ENCODE data around the gene RAD51B. TPM values are rescaled to one million over a fixed set of nuclear protein-coding genes. Genes with fewer than 3 reads are reported as not detected.

The RAD51B gene
- total RNA-seq, 1 donor from 2014 or later, result 16.7 TPM

GRCh38 chr14:68741477-68741791 lies 921.9 kb downstream of the RAD51B start:
- Mint-ChIP-seq H3K27me3 (ENCODE audit: low read depth) (no peaks in the 10 kb centered on the region), H3K36me3 (ENCODE audit: low read depth) (no peaks in the 10 kb centered on the region), H3K4me1 (peaks cover 16% of the 10 kb centered on the region), H3K27ac (ENCODE audit: unreplicated experiment) (no peak overlapping the region), H3K9me3 (peaks cover 6% of the 10 kb centered on the region), H3K4me3 (no peak overlapping the region)
- no peak for TF ChIP-seq CTCF (conservative IDR thresholded peaks at IDR 0.05)
- DNase-seq (ENCODE audit: low read depth, low spot score), result no peak

DNA sequence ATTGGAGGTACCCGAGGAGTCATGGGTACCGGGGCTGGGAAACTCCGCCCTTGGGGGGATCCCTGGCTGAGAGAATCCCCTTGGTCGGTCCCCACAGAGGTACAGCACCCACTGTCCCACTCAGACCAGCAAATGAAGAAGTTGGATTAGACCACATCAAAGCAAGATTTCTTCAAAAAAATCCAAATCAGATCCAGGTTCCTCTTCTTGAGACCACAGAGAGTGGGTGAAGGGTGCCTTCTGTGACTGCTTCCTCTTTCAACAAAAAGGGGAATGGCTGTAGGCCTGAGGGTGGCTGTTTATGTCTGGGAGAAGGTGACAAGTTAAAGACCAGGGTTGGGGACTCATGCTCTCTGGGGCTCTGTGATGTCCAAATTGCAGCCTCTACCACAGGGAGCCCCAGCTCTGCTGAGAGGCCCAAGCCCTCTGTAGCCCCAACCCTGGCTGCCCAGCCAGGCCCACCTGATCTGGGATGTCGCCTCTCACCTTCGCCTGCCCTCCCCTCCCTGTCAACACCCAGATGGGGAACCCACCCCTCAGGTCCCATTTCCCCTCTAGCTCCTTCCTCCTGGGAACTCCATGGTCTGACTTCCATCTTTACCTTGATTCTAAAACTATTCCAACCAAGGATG lies 922.4 kb downstream of the RAD51B start:
- Mint-ChIP-seq H3K27me3 (ENCODE audit: low read depth) (no peaks in the 10 kb centered on the region), H3K36me3 (ENCODE audit: low read depth) (no peaks in the 10 kb centered on the region), H3K9me3 (peaks cover 6% of the 10 kb centered on the region), H3K27ac (ENCODE audit: unreplicated experiment) (no peak overlapping the region), H3K4me3 (no peak overlapping the region), H3K4me1 (peaks cover 10% of the 10 kb centered on the region)
- TF ChIP-seq CTCF (conservative IDR thresholded peaks at IDR 0.05), result no peak
- no peak for DNase-seq (ENCODE audit: low read depth, low spot score)

DNA sequence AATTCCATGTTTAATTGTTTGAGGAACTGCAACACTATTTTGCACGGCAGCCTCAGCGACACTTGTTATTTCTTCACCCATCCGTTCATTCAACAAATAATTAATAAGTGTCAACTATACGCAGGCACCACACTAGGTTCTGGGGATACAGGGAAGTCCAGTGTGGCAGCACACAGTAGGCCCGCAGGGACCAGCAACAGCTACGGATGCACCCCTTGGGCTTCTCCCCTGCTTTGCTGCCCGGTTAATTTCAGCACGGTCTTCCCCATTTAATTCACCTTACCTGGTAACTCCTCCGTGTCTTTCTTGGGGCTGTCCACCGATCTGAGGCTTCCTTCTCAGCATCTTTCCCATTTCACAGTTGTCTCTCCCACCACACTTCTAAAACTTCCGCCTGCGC lies 925.0 kb downstream of the RAD51B start:
- Mint-ChIP-seq H3K36me3 (ENCODE audit: low read depth) (no peaks in the 10 kb centered on the region), H3K4me1 (peaks cover 22% of the 10 kb centered on the region), H3K27me3 (ENCODE audit: low read depth) (no peaks in the 10 kb centered on the region), H3K27ac (ENCODE audit: unreplicated experiment) (no peak overlapping the region), H3K9me3 (peaks cover 6% of the 10 kb centered on the region), H3K4me3 (no peak overlapping the region)
- DNase-seq (ENCODE audit: low read depth, low spot score), result no peak
- no peak for TF ChIP-seq CTCF (conservative IDR thresholded peaks at IDR 0.05)

DNA sequence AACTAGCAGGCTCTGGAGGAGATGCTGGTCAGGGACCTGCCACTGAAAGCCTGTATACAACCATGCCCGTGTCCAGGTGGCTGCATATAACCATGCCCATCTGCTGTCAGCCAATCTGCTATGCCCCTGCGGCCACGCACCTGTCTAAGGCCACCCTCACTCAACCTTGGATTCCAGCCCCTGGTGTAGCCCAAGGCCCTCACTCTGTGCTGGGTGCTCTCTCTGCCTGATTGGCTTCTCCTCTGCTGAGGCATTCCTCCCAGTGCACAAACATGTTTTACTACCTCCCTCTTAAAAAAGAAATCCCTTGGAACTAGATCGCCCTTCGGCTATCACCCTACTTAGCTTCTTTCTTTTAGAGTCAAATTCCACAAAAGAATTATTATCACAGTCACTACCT lies 927.8 kb downstream of the RAD51B start:
- no peaks in the 10 kb centered on the region for H3K9me3 Mint-ChIP-seq
- no peak for DNase-seq (ENCODE audit: low read depth, low spot score)
- no peaks in the 10 kb centered on the region for H3K36me3 Mint-ChIP-seq (ENCODE audit: low read depth)
- TF ChIP-seq CTCF (conservative IDR thresholded peaks at IDR 0.05), result no peak
- no peak overlapping the region for H3K27ac Mint-ChIP-seq (ENCODE audit: unreplicated experiment)
- no peak overlapping the region for H3K4me3 Mint-ChIP-seq
- peaks cover 32% of the 10 kb centered on the region for H3K4me1 Mint-ChIP-seq
- no peaks in the 10 kb centered on the region for H3K27me3 Mint-ChIP-seq (ENCODE audit: low read depth)

- H3K9me3 Mint-ChIP-seq, result no peaks in the 10 kb centered on the region
- no peaks in the 10 kb centered on the region for H3K27me3 Mint-ChIP-seq (ENCODE audit: low read depth)
- H3K4me1 Mint-ChIP-seq, result peaks cover 36% of the 10 kb centered on the region
- no peak for TF ChIP-seq CTCF (conservative IDR thresholded peaks at IDR 0.05)
- H3K27ac Mint-ChIP-seq (ENCODE audit: unreplicated experiment), result peak overlapping the region; percentile 40
- DNase-seq (ENCODE audit: low read depth, low spot score), result no peak
- no peaks in the 10 kb centered on the region for H3K36me3 Mint-ChIP-seq (ENCODE audit: low read depth)
- no peak overlapping the region for H3K4me3 Mint-ChIP-seq
Observed at GRCh38 chr14:68748260-68748659, 928.7 kb downstream of the RAD51B start.
